ENCODE data around the gene EML3.

EML3 gene, protein sequence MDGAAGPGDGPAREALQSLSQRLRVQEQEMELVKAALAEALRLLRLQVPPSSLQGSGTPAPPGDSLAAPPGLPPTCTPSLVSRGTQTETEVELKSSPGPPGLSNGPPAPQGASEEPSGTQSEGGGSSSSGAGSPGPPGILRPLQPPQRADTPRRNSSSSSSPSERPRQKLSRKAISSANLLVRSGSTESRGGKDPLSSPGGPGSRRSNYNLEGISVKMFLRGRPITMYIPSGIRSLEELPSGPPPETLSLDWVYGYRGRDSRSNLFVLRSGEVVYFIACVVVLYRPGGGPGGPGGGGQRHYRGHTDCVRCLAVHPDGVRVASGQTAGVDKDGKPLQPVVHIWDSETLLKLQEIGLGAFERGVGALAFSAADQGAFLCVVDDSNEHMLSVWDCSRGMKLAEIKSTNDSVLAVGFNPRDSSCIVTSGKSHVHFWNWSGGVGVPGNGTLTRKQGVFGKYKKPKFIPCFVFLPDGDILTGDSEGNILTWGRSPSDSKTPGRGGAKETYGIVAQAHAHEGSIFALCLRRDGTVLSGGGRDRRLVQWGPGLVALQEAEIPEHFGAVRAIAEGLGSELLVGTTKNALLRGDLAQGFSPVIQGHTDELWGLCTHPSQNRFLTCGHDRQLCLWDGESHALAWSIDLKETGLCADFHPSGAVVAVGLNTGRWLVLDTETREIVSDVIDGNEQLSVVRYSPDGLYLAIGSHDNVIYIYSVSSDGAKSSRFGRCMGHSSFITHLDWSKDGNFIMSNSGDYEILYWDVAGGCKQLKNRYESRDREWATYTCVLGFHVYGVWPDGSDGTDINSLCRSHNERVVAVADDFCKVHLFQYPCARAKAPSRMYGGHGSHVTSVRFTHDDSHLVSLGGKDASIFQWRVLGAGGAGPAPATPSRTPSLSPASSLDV

DNA sequence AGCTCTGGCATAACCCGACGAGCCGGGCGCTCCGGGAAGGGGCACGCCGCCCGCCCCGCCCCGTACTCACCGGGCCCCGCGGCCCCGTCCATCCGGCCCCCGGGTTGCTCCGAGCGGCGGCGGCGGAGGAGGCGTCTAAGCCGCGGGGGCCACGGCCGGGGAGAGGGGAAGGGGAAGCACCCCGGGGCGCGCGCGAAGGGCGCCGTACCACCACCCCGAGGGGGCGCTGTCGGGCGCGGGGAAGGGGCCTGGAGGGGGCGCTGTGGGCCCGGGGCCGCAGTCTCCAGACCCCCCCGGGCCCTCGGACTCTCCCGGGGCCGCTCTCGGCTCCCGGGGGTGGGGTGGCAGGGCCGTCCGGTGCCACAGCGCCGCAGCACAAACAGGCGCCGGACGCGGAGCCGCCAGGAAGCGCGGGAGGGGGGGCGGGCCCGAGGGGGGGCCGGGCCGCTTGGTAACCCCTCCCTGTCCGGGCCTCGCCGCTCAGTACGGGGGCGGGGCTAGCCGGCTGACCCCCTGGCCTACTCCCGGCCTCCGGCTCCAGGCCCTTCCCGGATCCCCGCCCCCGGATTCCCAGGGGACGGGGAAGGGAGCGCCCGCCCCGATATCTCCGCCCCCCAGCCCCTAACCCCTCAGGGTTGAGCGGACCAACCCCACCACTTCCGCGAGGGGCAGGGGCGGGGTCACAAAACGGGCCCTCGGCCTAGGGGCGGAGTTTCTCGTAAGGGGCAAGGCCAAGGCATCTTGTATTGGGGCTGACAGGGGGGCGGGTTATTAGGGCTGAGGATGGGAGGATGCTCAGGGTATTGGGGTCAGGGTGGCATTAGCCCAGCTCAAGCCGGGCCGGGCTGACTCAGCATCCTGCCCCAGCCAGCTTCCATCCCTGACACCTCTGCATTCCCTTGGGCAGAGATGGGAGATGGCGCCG is at the start of gene EML3, which contains the start of gene ROM1:
EML3 (minus strand) TSS at position 410 of the 925 bp plus-strand sequence; CDS start at position 92, 318 bp downstream.
ROM1 (plus strand) TSS at position 892 of the 925 bp plus-strand sequence; CDS start at position 917, 25 bp downstream.
- no peaks in the 10 kb centered on the region for H3K79me2 ChIP-seq (ENCODE audit: insufficient read depth, low read length)
- H3K9me2 ChIP-seq (ENCODE audit: low read depth, low read length): no peaks in the 10 kb centered on the region
- H3K27ac ChIP-seq (ENCODE audit: low read depth, low read length, poor library complexity, severe bottlenecking): peak within 1 kb of the TSS; percentile 73
- no peak for TF ChIP-seq EZH2 (IDR thresholded peaks at IDR 0.05; ENCODE audit: borderline replicate concordance, low read length)
- TF ChIP-seq, protein P1, sequence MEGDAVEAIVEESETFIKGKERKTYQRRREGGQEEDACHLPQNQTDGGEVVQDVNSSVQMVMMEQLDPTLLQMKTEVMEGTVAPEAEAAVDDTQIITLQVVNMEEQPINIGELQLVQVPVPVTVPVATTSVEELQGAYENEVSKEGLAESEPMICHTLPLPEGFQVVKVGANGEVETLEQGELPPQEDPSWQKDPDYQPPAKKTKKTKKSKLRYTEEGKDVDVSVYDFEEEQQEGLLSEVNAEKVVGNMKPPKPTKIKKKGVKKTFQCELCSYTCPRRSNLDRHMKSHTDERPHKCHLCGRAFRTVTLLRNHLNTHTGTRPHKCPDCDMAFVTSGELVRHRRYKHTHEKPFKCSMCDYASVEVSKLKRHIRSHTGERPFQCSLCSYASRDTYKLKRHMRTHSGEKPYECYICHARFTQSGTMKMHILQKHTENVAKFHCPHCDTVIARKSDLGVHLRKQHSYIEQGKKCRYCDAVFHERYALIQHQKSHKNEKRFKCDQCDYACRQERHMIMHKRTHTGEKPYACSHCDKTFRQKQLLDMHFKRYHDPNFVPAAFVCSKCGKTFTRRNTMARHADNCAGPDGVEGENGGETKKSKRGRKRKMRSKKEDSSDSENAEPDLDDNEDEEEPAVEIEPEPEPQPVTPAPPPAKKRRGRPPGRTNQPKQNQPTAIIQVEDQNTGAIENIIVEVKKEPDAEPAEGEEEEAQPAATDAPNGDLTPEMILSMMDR (IDR thresholded peaks at IDR 0.05; ENCODE audit: low read length): peak; percentile 97
- peak within 1 kb of the TSS; percentile 94 for H3K9ac ChIP-seq (ENCODE audit: low read length)
- H4K20me1 ChIP-seq (ENCODE audit: insufficient read depth, low read length): no peaks in the 10 kb centered on the region
- peak within 1 kb of the TSS; percentile 78 for H3K4me3 ChIP-seq (ENCODE audit: low read depth, low read length, poor library complexity, severe bottlenecking)
- no peaks in the 10 kb centered on the region for H3K9me3 ChIP-seq (ENCODE audit: low read length)
- H3K27me3 ChIP-seq (ENCODE audit: insufficient read depth, low read length): no peaks in the 10 kb centered on the region
- peaks cover 26% of the 10 kb centered on the region for H3K36me3 ChIP-seq (ENCODE audit: insufficient read depth, low read length)
- H3K4me1 ChIP-seq (ENCODE audit: insufficient read depth, low read length, severe bottlenecking): peaks cover 31% of the 10 kb centered on the region
- no peaks in the 10 kb centered on the region; the same call in 1 of the 2 replicates for H3F3A ChIP-seq (ENCODE audit: insufficient read depth, low read length)
- no peak within 1 kb of the TSS for H2AFZ ChIP-seq (ENCODE audit: low read length)
- peak within 1 kb of the TSS; percentile 94 for H3K4me2 ChIP-seq (ENCODE audit: low read length)

DNA sequence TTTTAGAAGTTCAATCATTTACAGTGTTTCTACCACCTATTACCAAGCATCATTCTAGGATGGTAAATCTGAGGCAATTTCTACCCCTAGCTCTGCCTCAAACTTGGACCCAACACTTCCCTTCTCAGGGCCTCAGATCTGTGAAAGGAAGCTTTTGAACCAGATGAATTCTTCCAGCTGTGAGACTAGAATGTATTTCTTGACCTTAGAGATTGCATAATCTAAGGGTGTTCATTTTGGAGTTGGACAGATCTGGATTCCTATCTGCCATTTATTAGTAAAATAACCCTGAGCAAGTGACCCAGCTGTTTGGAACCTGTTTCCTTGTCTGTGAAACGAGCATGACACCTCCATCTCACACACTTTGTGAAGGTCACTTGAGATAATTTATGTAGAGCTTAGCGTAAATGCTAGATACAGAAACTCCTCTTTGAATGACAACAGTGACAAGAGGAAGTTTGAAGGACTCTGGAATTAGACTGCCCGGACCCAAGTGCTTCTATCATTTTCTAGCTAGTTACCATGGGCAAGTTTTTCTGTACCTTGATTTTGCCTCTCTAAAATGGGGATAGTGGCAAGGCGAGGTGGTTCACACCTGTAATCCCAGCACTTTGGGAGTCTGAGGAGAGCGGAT is 44.3 kb upstream of the EML3 start:
- H3K9me3 ChIP-seq (ENCODE audit: low read length): no peaks in the 10 kb centered on the region
- no peak overlapping the region for H3K9ac ChIP-seq (ENCODE audit: low read length)
- peaks cover 11% of the 10 kb centered on the region for H3K79me2 ChIP-seq (ENCODE audit: insufficient read depth, low read length)
- no peak overlapping the region for H3K4me2 ChIP-seq (ENCODE audit: low read length)
- no peak overlapping the region for H2AFZ ChIP-seq (ENCODE audit: low read length)
- no peaks in the 10 kb centered on the region for H4K20me1 ChIP-seq (ENCODE audit: insufficient read depth, low read length)
- H3K9me2 ChIP-seq (ENCODE audit: low read depth, low read length): no peaks in the 10 kb centered on the region
- TF ChIP-seq, protein P1 (IDR thresholded peaks at IDR 0.05; ENCODE audit: low read length): no peak
- TF ChIP-seq EZH2 (IDR thresholded peaks at IDR 0.05; ENCODE audit: borderline replicate concordance, low read length): no peak
- peak overlapping the region; percentile 40 for H3K27ac ChIP-seq (ENCODE audit: low read depth, low read length, poor library complexity, severe bottlenecking)
- H3K4me3 ChIP-seq (ENCODE audit: low read depth, low read length, poor library complexity, severe bottlenecking): no peak overlapping the region
- peaks cover 13% of the 10 kb centered on the region; the same call in 1 of the 2 replicates for H3K36me3 ChIP-seq (ENCODE audit: insufficient read depth, low read length)
- H3F3A ChIP-seq (ENCODE audit: insufficient read depth, low read length): no peaks in the 10 kb centered on the region
- H3K27me3 ChIP-seq (ENCODE audit: insufficient read depth, low read length): no peaks in the 10 kb centered on the region
- H3K4me1 ChIP-seq (ENCODE audit: insufficient read depth, low read length, severe bottlenecking): peaks cover 13% of the 10 kb centered on the region
